ENCODE results near the gene FKBP10.

FKBP10 gene

DNA sequence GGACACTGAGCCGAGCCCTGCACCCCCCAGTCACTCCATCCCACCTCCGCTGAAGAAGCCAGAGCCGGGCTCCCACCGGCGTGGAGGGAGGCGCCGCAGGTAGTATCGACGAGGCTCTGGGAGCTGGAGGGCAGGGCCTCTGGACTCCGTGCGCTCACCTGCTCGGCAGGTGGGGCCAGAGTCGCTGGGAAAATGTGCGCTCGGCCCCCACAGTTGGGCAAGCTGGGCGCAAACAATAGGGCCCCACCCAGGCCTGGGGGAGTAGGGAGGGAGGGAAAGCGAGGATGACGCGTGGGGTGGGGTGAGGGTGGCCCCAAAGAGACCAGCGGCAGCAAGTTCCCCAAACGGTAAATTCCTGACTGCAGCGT, 27.0 kb upstream of the FKBP10 start:
- TF ChIP-seq PATZ1 (CRISPR knock-in tag; IDR thresholded peaks at IDR 0.05; ENCODE audit: borderline replicate concordance) = no peak
- no peak for TF ChIP-seq TOX (CRISPR knock-in tag; IDR thresholded peaks at IDR 0.05; ENCODE audit: borderline replicate concordance)
- TF ChIP-seq ESRRG (CRISPR knock-in tag; IDR thresholded peaks at IDR 0.05) = no peak
- no peak for TF ChIP-seq ZFP30 (CRISPR knock-in tag; IDR thresholded peaks at IDR 0.05)
- no peak for TF ChIP-seq PPARA (CRISPR knock-in tag; IDR thresholded peaks at IDR 0.05; ENCODE audit: borderline replicate concordance)
- TF ChIP-seq CREB5 (CRISPR knock-in tag; IDR thresholded peaks at IDR 0.05; ENCODE audit: low read depth) = no peak
- TF ChIP-seq CSRNP3 (CRISPR knock-in tag; IDR thresholded peaks at IDR 0.05) = no peak
- no peak for TF ChIP-seq RARB (CRISPR knock-in tag; IDR thresholded peaks at IDR 0.05)
- no peak for ATAC-seq

DNA sequence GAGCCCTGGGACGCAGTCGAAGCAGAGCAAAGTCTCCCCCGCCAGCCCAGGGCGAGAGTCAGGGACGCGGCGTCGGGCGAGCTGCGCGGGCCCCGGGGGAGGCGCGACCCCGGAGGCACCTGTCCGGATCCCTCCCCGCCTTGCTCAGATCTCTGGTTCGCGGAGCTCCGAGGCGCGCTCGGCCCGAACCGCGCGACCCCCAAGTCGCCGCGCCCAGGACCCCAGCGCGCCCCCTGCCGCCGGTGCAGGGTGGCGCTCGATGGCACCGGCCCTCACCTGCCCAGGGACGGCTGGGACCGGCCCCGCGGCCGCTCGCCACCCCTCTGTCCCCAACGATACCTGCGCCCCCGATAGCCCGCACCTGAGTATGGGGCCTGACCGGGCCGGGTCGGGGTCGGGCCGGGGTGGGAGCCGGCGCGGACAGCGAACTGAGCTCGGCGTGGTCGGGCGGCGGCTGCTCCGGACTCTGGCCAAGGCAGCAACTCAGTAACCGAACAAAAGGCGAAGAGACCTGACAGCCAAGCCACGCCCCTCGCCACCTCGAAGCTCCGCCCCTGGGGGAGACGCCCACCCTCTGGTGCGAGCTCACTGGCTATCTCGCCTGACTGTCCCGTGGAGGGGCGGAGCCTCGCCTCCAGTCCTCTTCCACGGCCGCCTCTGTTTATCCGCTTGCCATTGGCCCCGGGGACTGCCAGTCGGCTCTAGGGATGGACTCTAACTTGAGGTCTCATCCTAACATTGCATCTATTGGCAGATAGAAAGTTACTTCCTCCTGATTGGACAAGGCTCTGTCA, 26.4 kb upstream of the FKBP10 start, which contains the start of gene JUP:
TSS of gene JUP (minus strand) at position 485 of the 794 bp plus-strand sequence. CDS start 14,857 bp downstream, outside the sequence.
- TF ChIP-seq, protein P1, sequence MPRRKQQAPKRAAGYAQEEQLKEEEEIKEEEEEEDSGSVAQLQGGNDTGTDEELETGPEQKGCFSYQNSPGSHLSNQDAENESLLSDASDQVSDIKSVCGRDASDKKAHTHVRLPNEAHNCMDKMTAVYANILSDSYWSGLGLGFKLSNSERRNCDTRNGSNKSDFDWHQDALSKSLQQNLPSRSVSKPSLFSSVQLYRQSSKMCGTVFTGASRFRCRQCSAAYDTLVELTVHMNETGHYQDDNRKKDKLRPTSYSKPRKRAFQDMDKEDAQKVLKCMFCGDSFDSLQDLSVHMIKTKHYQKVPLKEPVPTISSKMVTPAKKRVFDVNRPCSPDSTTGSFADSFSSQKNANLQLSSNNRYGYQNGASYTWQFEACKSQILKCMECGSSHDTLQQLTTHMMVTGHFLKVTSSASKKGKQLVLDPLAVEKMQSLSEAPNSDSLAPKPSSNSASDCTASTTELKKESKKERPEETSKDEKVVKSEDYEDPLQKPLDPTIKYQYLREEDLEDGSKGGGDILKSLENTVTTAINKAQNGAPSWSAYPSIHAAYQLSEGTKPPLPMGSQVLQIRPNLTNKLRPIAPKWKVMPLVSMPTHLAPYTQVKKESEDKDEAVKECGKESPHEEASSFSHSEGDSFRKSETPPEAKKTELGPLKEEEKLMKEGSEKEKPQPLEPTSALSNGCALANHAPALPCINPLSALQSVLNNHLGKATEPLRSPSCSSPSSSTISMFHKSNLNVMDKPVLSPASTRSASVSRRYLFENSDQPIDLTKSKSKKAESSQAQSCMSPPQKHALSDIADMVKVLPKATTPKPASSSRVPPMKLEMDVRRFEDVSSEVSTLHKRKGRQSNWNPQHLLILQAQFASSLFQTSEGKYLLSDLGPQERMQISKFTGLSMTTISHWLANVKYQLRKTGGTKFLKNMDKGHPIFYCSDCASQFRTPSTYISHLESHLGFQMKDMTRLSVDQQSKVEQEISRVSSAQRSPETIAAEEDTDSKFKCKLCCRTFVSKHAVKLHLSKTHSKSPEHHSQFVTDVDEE (CRISPR knock-in tag; IDR thresholded peaks at IDR 0.05) = peak; percentile 89
- TF ChIP-seq GLIS3 (CRISPR knock-in tag; IDR thresholded peaks at IDR 0.05) = peak; percentile 24; the same call in 1 of the 2 replicates
- peak; percentile 81; the same call in 1 of the 2 replicates for TF ChIP-seq SNAI2 (CRISPR knock-in tag; IDR thresholded peaks at IDR 0.05)
- no peak for TF ChIP-seq ISL1 (CRISPR knock-in tag; IDR thresholded peaks at IDR 0.05)
- TF ChIP-seq CREB5 (CRISPR knock-in tag; IDR thresholded peaks at IDR 0.05; ENCODE audit: low read depth) = no peak
- TF ChIP-seq RARB (CRISPR knock-in tag; IDR thresholded peaks at IDR 0.05) = no peak
- TF ChIP-seq CSDC2 (CRISPR knock-in tag; IDR thresholded peaks at IDR 0.05) = peak; percentile 97
- peak; percentile 86 for TF ChIP-seq ZFP3 (CRISPR knock-in tag; IDR thresholded peaks at IDR 0.05)
- peak; percentile 100 for ATAC-seq

- no peak for ATAC-seq
- TF ChIP-seq ZFP3 (CRISPR knock-in tag; IDR thresholded peaks at IDR 0.05) (no peak), CSDC2 (CRISPR knock-in tag; IDR thresholded peaks at IDR 0.05) (no peak), PPARA (CRISPR knock-in tag; IDR thresholded peaks at IDR 0.05; ENCODE audit: borderline replicate concordance) (no peak), ZC3H10 (CRISPR knock-in tag; IDR thresholded peaks at IDR 0.05) (no peak), CREB5 (CRISPR knock-in tag; IDR thresholded peaks at IDR 0.05; ENCODE audit: low read depth) (no peak), OSR1 (CRISPR knock-in tag; IDR thresholded peaks at IDR 0.05) (no peak), ARNTL (CRISPR knock-in tag; IDR thresholded peaks at IDR 0.05; ENCODE audit: borderline replicate concordance, low read depth) (no peak), ESRRG (CRISPR knock-in tag; IDR thresholded peaks at IDR 0.05) (no peak), RARB (CRISPR knock-in tag; IDR thresholded peaks at IDR 0.05) (no peak), ISL1 (CRISPR knock-in tag; IDR thresholded peaks at IDR 0.05) (no peak)
- TF ChIP-seq, protein P1 (CRISPR knock-in tag; IDR thresholded peaks at IDR 0.05) = no peak
These were observed 25.8 kb upstream of the FKBP10 start for GRCh38 chr17:41787021-41787418.
